Heart right ventricle (tissue), 16 donors: ENCODE data around the gene DNAJC19. TPM values are rescaled to one million over a fixed set of nuclear protein-coding genes. Genes with fewer than 3 reads are reported as not detected.

Experiments
- ATAC-seq, 8 donors: fragments of 200-7000 bp; cut with Tn5 transposase; one replicate each; pipeline ENCODE4 v1.9.1; 2020; ENCODE audit warnings: mild to moderate bottlenecking in 8 of 8, moderate library complexity in 8 of 8, moderate number of reproducible peaks in 1 of 8
- DNase-seq, 2 donors: peaks; one replicate each; pipeline ENCODE4 v3.0.0-alpha.2; 2020
- H3K27ac ChIP-seq, 10 donors: fragments of 200-600 bp; sonication (generic) in 2 of 10; one replicate each; pipeline versions ENCODE4 v1.5.0 to v1.8.0; 2020 to 2022; ENCODE audit warnings: mild to moderate bottlenecking in 3 of 10
- H3K27me3 ChIP-seq, 7 donors: fragments of 200-600 bp; one replicate each; pipeline ENCODE4 v1.8.0; 2021 to 2022; ENCODE audit warnings: mild to moderate bottlenecking in 2 of 7
- H3K36me3 ChIP-seq, 9 donors: fragments of 200-600 bp; sonication (generic) in 1 of 9; one replicate each; pipeline versions ENCODE4 v1.5.0 to v1.8.0; 2020 to 2022; ENCODE audit warnings: mild to moderate bottlenecking in 2 of 9
- H3K4me1 ChIP-seq, 9 donors: fragments of 200-600 bp; sonication (generic) in 1 of 9; one replicate each; pipeline versions ENCODE4 v1.5.0 to v1.8.0; 2020 to 2022; ENCODE audit warnings: mild to moderate bottlenecking in 4 of 9
- H3K4me3 ChIP-seq, 10 donors: fragments of 200-600 bp; sonication (generic) in 2 of 10; one replicate each; pipeline versions ENCODE4 v1.5.0 to v1.8.0; 2020 to 2022; ENCODE audit warnings: mild to moderate bottlenecking in 7 of 10, moderate library complexity in 2 of 10
- H3K9me3 ChIP-seq, 11 donors: fragments of 200-600 bp in 10 of 11; sonication (generic) in 2 of 11; one replicate each; pipeline versions ENCODE4 v1.5.0 to v1.8.0; 2013 to 2022; ENCODE audit warnings: mild to moderate bottlenecking in 2 of 11, control low read depth in 1 of 11, moderate library complexity in 1 of 11
- WGBS, 2 donors: extraction: QIAGEN DNeasy Blood & Tissue Kit; methylation state at CpG; one replicate each; pipeline ENCODE4 v1.1.7; 2013; ENCODE audit warnings: inconsistent platforms in 1 of 2; 5-methylcytosine and 5-hydroxymethylcytosine counted together
- intact Hi-C, 10 donors: fragments of 100-400 bp; cut with DNase I; formaldehyde crosslinking; loops; one replicate each; pipeline versions ENCODE4 v1.11.1 to v1.14.2; 2022
- polyA plus RNA-seq, 2 donors: library from polyadenylated mRNA; stranded (reverse); fragments of 200-250 nt; gene quantifications; one replicate each; pipeline ENCODE4 v1.2.3, GENCODE V29; 2013
- total RNA-seq, 10 donors: library from RNA; stranded (reverse); fragmentation: NEBNext Ultra II Directional in 3 of 10; extraction: Animal tissue kit (Norgen Biotek cat#: 25700) in 3 of 10; gene quantifications; one replicate each; pipeline versions ENCODE4 v1.2.1 to v1.2.4, GENCODE V29; 2021 to 2023
- TF ChIP-seq, protein P1 (sequence below), 9 donors: fragments of 200-600 bp; sonication (generic) in 2 of 9; IDR thresholded peaks; one replicate each; pipeline versions ENCODE4 v1.5.0 to v1.8.0; 2021 to 2022; ENCODE audit warnings: antibody characterized with exemption in 9 of 9, mild to moderate bottlenecking in 5 of 9, moderate library complexity in 1 of 9
- donor health status: Arrhythmogenic right ventricular cardiomyopathy.
- donor health status: ischemic (EF 13 %, LVEDD 7.1; RV severe dilation, severe dysfunction).
- donor health status: healthy with polysubstance abuse.
- donor health status: DM: no; HTN: yes; CAD: no.
- donor health status: DM: no; HTN: no; CAD: no.
- donor health status: ischemic (EF 25% LVEDD 6.9; RV normal size, moderate dysfunction).
- donor health status: ischemic (EF 25% LVEDD 5.7; RV mildly dilated, moderate dysfunction).
- donor health status: healthy.
- donor health status: DM: yes; HTN: yes; CAD: no.
- donor health status: Ischemic cardiomyopathy.
- donor health status: ischemic (EF 35%, LVEDD 5.7; RV mildly dilated, moderate dysfunction).
- donor health status: nonischemic (EF 11% LVEDD 7.7; RV severe dilation, severe dysfunction).
- donor health status: DM: yes; HTN: yes; CAD: no.
- donor health status: PGD.
- donor health status: ischemic (EF 29% LVEDD 5.4; RV normal size, mild dysfunction).
- donor health status: nonischemic (EF 23%, LVEDD 6.1; RV moderate dilation, normal function).

The DNAJC19 gene
- total and polyA plus RNA-seq, 12 donors: 57.6 to 132 (median 94.5) TPM

DNA sequence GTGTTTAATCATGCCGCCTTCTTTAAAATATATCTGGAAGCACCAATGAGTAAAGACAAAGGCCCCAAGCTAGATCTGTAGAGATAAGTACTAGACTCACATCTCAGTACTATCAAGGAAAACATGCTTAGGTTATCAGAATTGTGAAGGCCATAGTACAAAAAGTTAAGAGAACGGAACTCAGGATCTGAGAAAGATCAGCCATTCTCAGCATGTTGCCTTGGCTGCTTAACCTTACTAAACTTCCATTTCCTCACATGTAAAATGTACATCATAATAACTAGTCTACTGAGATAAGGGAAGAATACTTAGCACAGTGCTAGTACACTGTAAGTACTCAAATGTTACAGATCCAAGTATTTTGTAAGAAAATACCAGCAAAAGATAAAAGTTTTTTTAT lies 7.6 kb downstream of the DNAJC19 start:
- peak overlapping the region in 5 of 10 donors; percentile 30 to 80 (median 80) for H3K27ac ChIP-seq
- peaks cover 0 to 98% (median 23%) of the 10 kb centered on the region in 9 donors for H3K36me3 ChIP-seq
- DNase-seq (no peak), ATAC-seq (no peak)
- no peaks in the 10 kb centered on the region for H3K9me3 ChIP-seq
- intact Hi-C loops: loop anchor here in 4 of 10 donors (5.0 to 10.0 kb wide), 3 partner anchors 70 to 377 kb away; partner anchors contain the start of genes TTC14 (in 2 of the 4) and FXR1 (in 1 of the 4)
- H3K4me1 ChIP-seq: peaks cover 0 to 34% (median 8%) of the 10 kb centered on the region in 9 donors
- WGBS, 2 donors: 75 to 80% methylated on average over 2 of the region's 2 CpGs
- TF ChIP-seq, protein P1, sequence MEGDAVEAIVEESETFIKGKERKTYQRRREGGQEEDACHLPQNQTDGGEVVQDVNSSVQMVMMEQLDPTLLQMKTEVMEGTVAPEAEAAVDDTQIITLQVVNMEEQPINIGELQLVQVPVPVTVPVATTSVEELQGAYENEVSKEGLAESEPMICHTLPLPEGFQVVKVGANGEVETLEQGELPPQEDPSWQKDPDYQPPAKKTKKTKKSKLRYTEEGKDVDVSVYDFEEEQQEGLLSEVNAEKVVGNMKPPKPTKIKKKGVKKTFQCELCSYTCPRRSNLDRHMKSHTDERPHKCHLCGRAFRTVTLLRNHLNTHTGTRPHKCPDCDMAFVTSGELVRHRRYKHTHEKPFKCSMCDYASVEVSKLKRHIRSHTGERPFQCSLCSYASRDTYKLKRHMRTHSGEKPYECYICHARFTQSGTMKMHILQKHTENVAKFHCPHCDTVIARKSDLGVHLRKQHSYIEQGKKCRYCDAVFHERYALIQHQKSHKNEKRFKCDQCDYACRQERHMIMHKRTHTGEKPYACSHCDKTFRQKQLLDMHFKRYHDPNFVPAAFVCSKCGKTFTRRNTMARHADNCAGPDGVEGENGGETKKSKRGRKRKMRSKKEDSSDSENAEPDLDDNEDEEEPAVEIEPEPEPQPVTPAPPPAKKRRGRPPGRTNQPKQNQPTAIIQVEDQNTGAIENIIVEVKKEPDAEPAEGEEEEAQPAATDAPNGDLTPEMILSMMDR (IDR thresholded peaks at IDR 0.05): no peak
- no peak overlapping the region for H3K4me3 ChIP-seq
- H3K27me3 ChIP-seq: no peaks in the 10 kb centered on the region

DNA sequence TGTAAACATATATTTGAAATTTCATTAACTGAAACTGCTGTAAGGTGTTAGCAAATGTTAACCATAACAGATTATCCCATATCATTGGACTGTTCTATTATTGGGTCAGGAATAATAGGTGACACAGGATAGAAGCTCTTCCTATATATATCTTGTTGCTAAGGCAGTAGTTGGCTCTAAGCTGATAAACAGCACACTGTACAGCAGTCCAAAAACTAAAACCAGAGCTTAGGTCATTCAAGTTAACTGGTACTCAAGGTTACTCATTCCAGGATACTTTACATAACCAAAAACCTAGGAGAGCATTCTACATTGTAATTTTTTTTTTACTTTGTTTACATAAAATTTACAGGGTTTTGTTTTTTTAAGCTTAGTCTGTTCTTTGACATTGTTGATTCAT lies 8.9 kb downstream of the DNAJC19 start:
- TF ChIP-seq, protein P1 (IDR thresholded peaks at IDR 0.05): no peak
- peak; percentile 84 to 99 (median 96) for ATAC-seq
- peak overlapping the region in 8 of 10 donors; percentile 20 to 80 (median 72) for H3K27ac ChIP-seq
- H3K9me3 ChIP-seq: no peaks in the 10 kb centered on the region
- DNase-seq: no peak
- peaks cover 0 to 40% (median 8%) of the 10 kb centered on the region in 9 donors for H3K4me1 ChIP-seq
- intact Hi-C loops: loop anchor here in 4 of 10 donors (5.0 to 10.0 kb wide), 3 partner anchors 68 to 376 kb away; partner anchors contain the start of genes TTC14 (in 2 of the 4) and FXR1 (in 1 of the 4)
- no peak overlapping the region for H3K4me3 ChIP-seq
- H3K36me3 ChIP-seq: peaks cover 0 to 98% (median 19%) of the 10 kb centered on the region in 9 donors
- no peaks in the 10 kb centered on the region for H3K27me3 ChIP-seq

DNA sequence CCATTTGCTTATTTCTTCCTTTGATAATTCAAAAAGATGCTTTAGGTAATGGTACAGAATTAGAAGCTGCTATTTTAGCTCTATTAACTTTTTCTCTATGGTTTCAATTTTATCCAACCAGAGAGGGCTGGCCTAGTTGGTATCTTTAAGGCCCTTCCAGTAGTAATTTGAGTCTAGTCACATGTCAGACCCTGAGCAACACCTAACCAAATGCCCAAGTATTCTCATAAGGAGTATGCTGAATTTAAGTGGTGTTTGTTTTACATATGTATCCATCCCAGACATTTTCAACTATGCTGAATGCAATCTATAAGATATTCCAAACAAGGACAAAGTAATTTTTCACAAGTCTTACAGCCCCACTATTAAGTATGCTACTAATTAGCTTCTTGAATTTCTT lies 9.6 kb downstream of the DNAJC19 start:
- H3K4me1 ChIP-seq: peaks cover 0 to 43% (median 8%) of the 10 kb centered on the region in 9 donors
- no peak for DNase-seq
- peak in 4 of 8 donors; percentile 24 to 38 (median 26) for ATAC-seq
- TF ChIP-seq, protein P1 (IDR thresholded peaks at IDR 0.05): no peak
- no peaks in the 10 kb centered on the region for H3K9me3 ChIP-seq
- peak overlapping the region in 7 of 10 donors; percentile 30 to 80 (median 73) for H3K27ac ChIP-seq
- H3K4me3 ChIP-seq: no peak overlapping the region
- no peaks in the 10 kb centered on the region for H3K27me3 ChIP-seq
- H3K36me3 ChIP-seq: peaks cover 0 to 98% (median 12%) of the 10 kb centered on the region in 9 donors
- intact Hi-C loops: loop anchor here in 4 of 10 donors (5.0 to 10.0 kb wide), 3 partner anchors 68 to 375 kb away; partner anchors contain the start of genes TTC14 (in 2 of the 4) and FXR1 (in 1 of the 4)

DNA sequence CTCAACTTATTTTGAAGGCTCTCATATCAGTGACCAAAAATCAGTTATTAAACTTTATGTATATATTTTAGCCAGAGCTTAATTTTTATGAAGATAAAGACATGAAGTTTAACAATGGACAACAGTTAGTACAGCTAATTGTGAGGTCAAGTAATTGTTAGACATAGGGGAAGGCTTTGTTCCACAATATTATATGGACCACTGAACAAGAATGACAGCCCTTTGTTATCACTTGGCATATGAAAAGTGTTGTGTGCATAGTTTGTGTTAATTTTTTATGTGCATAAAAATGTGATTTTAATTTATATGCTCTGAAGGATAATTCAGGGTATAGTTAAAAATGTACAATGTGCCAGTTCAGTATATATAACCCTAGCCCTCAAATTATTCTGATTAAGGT lies 12.0 kb downstream of the DNAJC19 start:
- Histone ChIP-seq H3K27me3 (no peaks in the 10 kb centered on the region), H3K4me3 (no peak overlapping the region), H3K9me3 (no peaks in the 10 kb centered on the region), H3K36me3 (peaks cover 0 to 95% (median 10%) of the 10 kb centered on the region in 9 donors), H3K27ac (no peak overlapping the region), H3K4me1 (peaks cover 0 to 43% (median 8%) of the 10 kb centered on the region in 9 donors)
- TF ChIP-seq, protein P1 (IDR thresholded peaks at IDR 0.05): no peak
- ATAC-seq (no peak), DNase-seq (no peak)
- intact Hi-C loops: no loop called here
